Amniotic epithelial cell (primary cell): ENCODE measurements around the gene RIGI.
A peak's percentile ranks its signal among the peaks of the same experiment; 100 is the strongest.
"Not testable (repeated sequence)": the region's sequence is repeated elsewhere in the genome, so short reads cannot be mapped to it uniquely, and the experiment has no call there.

Source experiments
- DNase-seq: peaks from one replicate; pipeline ENCODE4 v3.0.0-alpha.2; 2010; ENCODE audit warnings: low read depth

The RIGI gene

GRCh38 chr9:32526707-32527048 is 682 bp upstream of the RIGI start:
- DNase-seq, result no peak

DNA sequence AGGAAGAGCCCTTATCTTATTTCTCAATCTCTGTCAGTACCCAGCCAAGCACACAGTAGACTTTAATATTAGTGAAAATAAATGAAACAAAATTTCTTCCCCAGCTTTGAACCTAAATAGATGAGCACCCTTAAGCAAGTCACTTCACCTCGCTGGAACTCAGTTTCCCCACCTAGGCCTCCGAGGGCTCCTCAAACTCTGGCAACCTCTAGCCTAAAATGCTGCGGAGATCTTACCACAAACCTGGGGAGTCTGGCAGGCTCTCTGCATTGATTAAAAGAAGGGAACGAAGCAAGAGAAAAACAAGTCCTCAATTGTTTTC is 326 bp downstream of the RIGI start:
- no peak for DNase-seq

- DNase-seq, result peak; percentile 50
Measured at GRCh38 chr9:32524892-32525708, 896 bp downstream of the RIGI start.

DNA sequence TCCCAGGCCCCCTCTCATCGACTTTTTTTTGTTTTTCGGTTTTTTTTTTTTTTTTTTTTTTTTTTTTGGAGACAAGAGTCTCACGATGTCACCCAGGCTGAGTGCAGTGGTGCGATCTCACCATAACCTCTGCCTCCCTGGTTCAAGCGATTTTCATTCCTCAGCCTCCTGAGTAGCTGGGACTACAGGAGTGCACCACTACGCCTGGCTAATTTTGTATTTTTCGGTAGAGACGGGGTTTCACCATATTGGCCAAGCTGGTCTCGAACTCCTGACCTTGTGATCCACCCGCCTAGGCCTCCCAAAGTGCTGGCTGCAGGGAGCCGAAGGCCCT is 1.5 kb downstream of the RIGI start:
- not testable (repeated sequence) for DNase-seq

GRCh38 chr9:32523910-32524309 is 2.1 kb downstream of the RIGI start:
- DNase-seq, result no peak

GRCh38 chr9:32518276-32518675 is 7.7 kb downstream of the RIGI start:
- DNase-seq, result no peak

DNA sequence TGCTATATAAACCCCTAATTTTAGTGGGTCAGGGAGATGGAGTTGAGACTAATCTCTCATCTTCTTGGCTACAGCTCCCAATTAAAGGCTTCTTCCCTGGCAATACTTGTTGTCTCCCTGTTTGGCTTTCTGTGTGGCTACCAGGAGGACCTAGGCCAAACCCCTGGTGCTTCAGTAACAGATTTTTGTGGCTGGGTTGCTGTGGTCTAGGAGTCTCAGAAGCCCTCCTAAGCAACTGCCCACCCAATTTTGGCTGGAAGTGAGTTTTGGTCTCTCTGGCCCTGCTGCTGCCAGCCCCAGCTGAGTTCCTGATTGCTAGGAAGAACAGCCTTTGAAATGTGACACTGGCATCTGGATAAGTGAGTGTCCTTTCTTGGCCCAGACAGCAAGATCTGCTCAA is 9.8 kb downstream of the RIGI start:
- DNase-seq, result no peak

GRCh38 chr9:32508728-32509127 is 17.3 kb downstream of the RIGI start:
- no peak for DNase-seq

DNA sequence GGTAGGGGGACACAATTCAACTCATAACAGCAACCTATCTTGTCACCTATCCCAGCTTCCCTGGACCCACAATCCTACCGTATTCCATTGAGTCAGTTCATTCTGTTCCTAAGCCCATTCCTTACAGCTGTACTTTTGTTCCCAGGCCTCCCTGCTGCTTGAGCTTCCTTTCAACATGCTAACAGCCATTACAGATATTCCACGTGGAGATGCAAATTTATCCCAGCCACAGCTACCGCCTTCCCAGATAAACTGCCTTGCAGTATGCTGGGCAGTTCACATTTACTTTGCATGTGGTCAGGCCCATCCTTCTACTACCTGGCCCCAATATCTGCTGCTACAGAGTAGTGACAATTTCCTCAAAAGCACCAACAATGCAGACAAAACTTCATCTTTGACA is 23.0 kb downstream of the RIGI start:
- DNase-seq, result no peak

DNA sequence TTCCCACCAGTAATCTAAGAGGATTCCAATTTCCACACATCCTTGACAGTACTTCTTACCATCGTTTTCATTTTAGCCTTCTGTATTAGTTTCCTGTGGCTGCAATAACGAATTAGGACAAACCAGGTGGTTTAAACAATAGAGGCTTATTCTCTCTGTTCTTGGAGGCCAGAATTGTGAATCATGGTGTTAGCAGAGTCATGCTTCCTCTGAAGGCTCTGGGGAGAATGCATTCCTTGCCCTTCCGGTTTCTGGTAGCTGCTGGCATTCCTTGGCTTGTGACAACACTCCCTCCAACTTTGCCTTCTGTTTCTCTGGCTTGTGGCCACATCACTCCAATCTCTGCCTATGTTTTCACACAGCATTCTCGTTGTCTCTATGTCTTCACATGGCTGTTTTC is 23.5 kb downstream of the RIGI start:
- DNase-seq, result peak; percentile 78

GRCh38 chr9:32501868-32502267 is 24.1 kb downstream of the RIGI start:
- no peak for DNase-seq

DNA sequence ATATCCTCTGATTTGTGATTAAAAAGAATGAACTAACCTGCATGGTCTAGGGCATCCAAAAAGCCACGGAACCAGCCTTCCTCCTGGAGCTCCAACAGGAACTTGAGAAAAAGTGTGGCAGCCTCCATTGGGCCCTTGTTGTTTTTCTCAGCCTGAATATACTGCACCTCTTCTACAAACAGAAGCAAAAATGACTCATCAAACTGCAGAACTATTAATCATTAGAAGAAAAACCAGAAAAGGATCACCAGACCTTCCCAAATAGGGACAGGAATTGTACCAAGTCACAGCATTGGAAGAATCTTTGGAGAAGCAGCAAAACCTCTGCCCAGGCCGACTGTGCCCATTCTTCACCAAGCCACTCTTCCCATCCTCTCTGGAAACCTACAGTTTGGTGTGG is 25.2 kb downstream of the RIGI start:
- peak; percentile 50 for DNase-seq

DNA sequence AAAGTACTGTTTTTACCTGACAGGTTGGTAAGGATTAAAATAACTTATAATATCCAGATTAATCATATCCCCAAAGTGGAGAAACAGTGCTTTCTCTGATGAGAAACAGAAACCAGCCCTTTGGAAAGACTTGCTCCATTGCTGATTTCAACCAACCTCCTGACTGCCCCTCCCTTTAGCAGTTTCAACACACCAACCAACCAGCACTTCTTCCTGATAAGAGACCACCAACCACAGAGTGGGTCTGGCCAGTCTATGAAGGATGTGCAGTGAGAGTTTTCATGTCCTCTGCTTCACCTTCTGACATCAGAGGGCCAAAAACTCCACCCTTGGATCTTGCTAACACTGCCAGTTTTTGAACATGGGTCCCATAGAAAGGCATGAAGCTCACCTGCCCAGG is 28.1 kb downstream of the RIGI start:
- peak; percentile 17 for DNase-seq

DNA sequence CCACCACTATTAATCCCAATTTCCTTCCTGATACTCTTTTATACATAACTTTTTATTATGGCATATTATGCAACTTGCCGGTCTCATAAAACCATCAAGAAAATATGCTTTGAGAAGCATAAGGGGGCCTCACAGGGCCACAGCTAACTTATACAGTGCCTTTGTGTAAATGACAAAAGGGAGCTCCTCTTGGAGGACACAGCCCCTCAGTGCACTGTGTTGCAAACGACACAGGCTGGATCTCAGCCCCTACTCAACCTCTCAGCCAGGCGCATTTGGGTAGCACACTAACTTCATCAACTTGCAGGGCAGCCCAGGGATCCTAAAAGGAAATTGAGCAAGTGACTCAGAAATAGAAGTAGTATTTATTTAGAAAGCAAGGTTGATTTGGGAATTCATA is 35.4 kb downstream of the RIGI start:
- no peak for DNase-seq

GRCh38 chr9:32487981-32488380 is 38.0 kb downstream of the RIGI start:
- DNase-seq, result peak; percentile 61

GRCh38 chr9:32486839-32487562 is 39.0 kb downstream of the RIGI start:
- DNase-seq, result peak; percentile 10

GRCh38 chr9:32483343-32483742 is 42.7 kb downstream of the RIGI start:
- DNase-seq, result no peak
